Measurements from ENCODE around the gene BACH2.

- TF ChIP-seq, protein P1, sequence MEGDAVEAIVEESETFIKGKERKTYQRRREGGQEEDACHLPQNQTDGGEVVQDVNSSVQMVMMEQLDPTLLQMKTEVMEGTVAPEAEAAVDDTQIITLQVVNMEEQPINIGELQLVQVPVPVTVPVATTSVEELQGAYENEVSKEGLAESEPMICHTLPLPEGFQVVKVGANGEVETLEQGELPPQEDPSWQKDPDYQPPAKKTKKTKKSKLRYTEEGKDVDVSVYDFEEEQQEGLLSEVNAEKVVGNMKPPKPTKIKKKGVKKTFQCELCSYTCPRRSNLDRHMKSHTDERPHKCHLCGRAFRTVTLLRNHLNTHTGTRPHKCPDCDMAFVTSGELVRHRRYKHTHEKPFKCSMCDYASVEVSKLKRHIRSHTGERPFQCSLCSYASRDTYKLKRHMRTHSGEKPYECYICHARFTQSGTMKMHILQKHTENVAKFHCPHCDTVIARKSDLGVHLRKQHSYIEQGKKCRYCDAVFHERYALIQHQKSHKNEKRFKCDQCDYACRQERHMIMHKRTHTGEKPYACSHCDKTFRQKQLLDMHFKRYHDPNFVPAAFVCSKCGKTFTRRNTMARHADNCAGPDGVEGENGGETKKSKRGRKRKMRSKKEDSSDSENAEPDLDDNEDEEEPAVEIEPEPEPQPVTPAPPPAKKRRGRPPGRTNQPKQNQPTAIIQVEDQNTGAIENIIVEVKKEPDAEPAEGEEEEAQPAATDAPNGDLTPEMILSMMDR (IDR thresholded peaks at IDR 0.05): no peak
- no peak for TF ChIP-seq EP300 (IDR thresholded peaks at IDR 0.05)
These were observed 152.2 kb downstream of the BACH2 start for GRCh38 chr6:90144396-90144795.

All from upper lobe of left lung (tissue), 4 donors.